ENCODE measurements around the gene ZBTB38. TPM values are rescaled to one million over a fixed set of nuclear protein-coding genes. Genes with fewer than 3 reads are reported as not detected.

The ZBTB38 gene
- total RNA-seq, 1 experiment from 2014 or later: 17.0 TPM

DNA sequence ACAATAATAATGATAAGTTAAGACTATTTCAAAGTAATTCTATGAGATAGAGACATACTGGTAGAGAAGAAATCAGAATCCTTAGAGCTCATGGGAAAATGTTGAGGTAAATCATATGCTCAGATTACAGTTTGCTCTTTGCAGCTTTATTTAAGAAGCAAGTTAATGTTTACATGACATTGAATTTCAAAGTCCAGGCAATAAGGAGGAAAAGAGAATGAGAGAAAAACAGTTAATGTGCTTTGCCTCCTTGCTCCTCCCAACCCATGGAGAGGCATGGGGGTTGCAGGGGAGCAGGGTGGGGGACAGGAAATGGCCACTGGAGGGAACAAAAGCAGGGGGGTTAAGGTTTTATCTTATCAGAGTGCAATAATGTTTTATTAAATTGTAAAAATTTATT, 42.2 kb upstream of the ZBTB38 start:
- Histone ChIP-seq H3K9ac (ENCODE audit: low read length) (no peak overlapping the region), H3K27ac (ENCODE audit: low read length) (no peak overlapping the region), H3K9me2 (replicated peaks; ENCODE audit: low read length) (no peaks in the 10 kb centered on the region), H4K20me1 (ENCODE audit: low read length) (no peaks in the 10 kb centered on the region), H3K36me3 (ENCODE audit: low read depth, low read length) (no peaks in the 10 kb centered on the region), H3K4me1 (ENCODE audit: insufficient read depth, low read length) (peaks cover 4% of the 10 kb centered on the region; the same call in 1 of the 2 replicates), H3K9me3 (ENCODE audit: low read length) (no peaks in the 10 kb centered on the region), H2AFZ (ENCODE audit: low read length) (no peak overlapping the region), H3K79me2 (ENCODE audit: low read length) (no peaks in the 10 kb centered on the region), H3K4me3 (ENCODE audit: low read length) (no peak overlapping the region), H3K27me3 (ENCODE audit: low read length) (no peaks in the 10 kb centered on the region), H3K4me2 (ENCODE audit: low read length) (no peak overlapping the region), H3F3A (ENCODE audit: low read length, unreplicated experiment) (no peaks in the 10 kb centered on the region)
- TF ChIP-seq EZH2phosphoT487 (IDR thresholded peaks at IDR 0.05; ENCODE audit: borderline replicate concordance, low read length) (no peak), CTCF (conservative IDR thresholded peaks at IDR 0.05; ENCODE audit: low read depth, low read length) (no peak), EZH2 (IDR thresholded peaks at IDR 0.05; ENCODE audit: low read length, unreplicated experiment) (no peak)
- no TSS peak for BruUV-seq (replicated peaks)
- ChIA-PET POLR2A (ENCODE audit: unreplicated experiment) (interaction anchor here (0.5 kb wide), 1 partner anchor 233 kb away, joined by 4 read pairs; no protein-coding TSS in a partner anchor), CTCF (no interaction called here)
- DNase-seq (no peak), ATAC-seq (no peak)
- intact Hi-C loops (cut with micrococcal nuclease): no loop called here

GRCh38 chr3:141326626-141327025, 41.7 kb upstream of the ZBTB38 start:
- H3K36me3 ChIP-seq (ENCODE audit: low read depth, low read length): no peaks in the 10 kb centered on the region
- ChIA-PET POLR2A (ENCODE audit: unreplicated experiment) (no interaction called here), CTCF (no interaction called here)
- DNase-seq (no peak), ATAC-seq (no peak)
- no peak overlapping the region for H3K27ac ChIP-seq (ENCODE audit: low read length)
- intact Hi-C loops (cut with micrococcal nuclease): no loop called here
- H4K20me1 ChIP-seq (ENCODE audit: low read length): no peaks in the 10 kb centered on the region
- no peaks in the 10 kb centered on the region for H3K79me2 ChIP-seq (ENCODE audit: low read length)
- no peaks in the 10 kb centered on the region for H3K9me3 ChIP-seq (ENCODE audit: low read length)
- H3K9me2 ChIP-seq (replicated peaks; ENCODE audit: low read length): no peaks in the 10 kb centered on the region
- peaks cover 6% of the 10 kb centered on the region; the same call in 1 of the 2 replicates for H3K4me1 ChIP-seq (ENCODE audit: insufficient read depth, low read length)
- H3K27me3 ChIP-seq (ENCODE audit: low read length): no peaks in the 10 kb centered on the region
- H3F3A ChIP-seq (ENCODE audit: low read length, unreplicated experiment): no peaks in the 10 kb centered on the region
- H3K9ac ChIP-seq (ENCODE audit: low read length): no peak overlapping the region
- H2AFZ ChIP-seq (ENCODE audit: low read length): no peak overlapping the region
- no TSS peak for BruUV-seq (replicated peaks)
- H3K4me3 ChIP-seq (ENCODE audit: low read length): no peak overlapping the region
- no peak overlapping the region for H3K4me2 ChIP-seq (ENCODE audit: low read length)
- no peak for TF ChIP-seq EZH2phosphoT487 (IDR thresholded peaks at IDR 0.05; ENCODE audit: borderline replicate concordance, low read length)
- no peak for TF ChIP-seq EZH2 (IDR thresholded peaks at IDR 0.05; ENCODE audit: low read length, unreplicated experiment)
- TF ChIP-seq CTCF (conservative IDR thresholded peaks at IDR 0.05; ENCODE audit: low read depth, low read length): no peak

DNA sequence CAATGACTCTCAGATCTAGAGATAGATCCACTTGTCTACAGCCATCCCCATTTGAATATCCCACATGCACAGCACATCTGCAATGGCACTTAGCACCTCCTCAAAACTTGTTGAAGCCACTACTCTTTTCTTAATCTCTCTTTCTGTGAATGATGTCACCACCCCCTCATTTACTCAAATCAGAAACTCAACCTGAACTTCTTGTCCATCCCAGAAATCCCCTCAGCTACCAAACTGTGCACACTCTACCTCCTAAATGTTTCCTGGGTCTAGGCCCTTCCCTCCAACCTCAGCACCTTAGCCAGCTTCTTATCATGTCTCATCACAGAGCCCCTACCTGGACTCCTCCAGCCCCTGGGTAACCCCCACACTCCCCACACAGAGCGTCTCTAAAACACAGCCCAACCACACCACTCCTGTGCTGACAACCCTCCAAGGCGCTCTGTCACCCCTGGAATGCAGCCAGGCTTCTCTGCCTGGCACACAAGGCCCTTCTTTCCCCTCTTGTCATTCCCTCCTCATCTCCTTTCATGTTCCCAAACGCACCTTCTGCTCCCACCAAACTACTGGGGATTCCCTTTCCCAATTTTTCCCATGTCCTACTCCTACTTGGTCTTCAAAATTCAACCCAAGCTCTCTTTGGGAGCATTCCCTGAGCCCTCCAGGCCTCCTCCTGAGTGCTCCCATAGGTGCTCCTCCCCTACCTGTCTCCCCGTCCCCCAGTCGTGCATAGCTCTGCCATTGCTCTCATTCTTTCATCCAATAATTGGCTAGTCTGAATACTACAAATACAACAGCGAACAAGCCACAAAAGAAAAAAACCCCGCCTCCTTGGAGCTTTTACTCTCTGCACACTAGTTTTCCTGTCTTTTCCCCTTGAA, 39.8 kb upstream of the ZBTB38 start:
- H3K4me2 ChIP-seq (ENCODE audit: low read length): no peak overlapping the region
- no peak for ATAC-seq
- no TSS peak for BruUV-seq (replicated peaks)
- intact Hi-C loops (cut with micrococcal nuclease): no loop called here
- no peaks in the 10 kb centered on the region for H3K36me3 ChIP-seq (ENCODE audit: low read depth, low read length)
- H3K79me2 ChIP-seq (ENCODE audit: low read length): no peaks in the 10 kb centered on the region
- H4K20me1 ChIP-seq (ENCODE audit: low read length): no peaks in the 10 kb centered on the region
- no peak overlapping the region for H3K27ac ChIP-seq (ENCODE audit: low read length)
- ChIA-PET CTCF (no interaction called here), POLR2A (ENCODE audit: unreplicated experiment) (no interaction called here)
- H3K9me3 ChIP-seq (ENCODE audit: low read length): no peaks in the 10 kb centered on the region
- no peak overlapping the region for H3K4me3 ChIP-seq (ENCODE audit: low read length)
- H3K27me3 ChIP-seq (ENCODE audit: low read length): no peaks in the 10 kb centered on the region
- TF ChIP-seq EZH2phosphoT487 (IDR thresholded peaks at IDR 0.05; ENCODE audit: borderline replicate concordance, low read length) (no peak), EZH2 (IDR thresholded peaks at IDR 0.05; ENCODE audit: low read length, unreplicated experiment) (no peak), CTCF (conservative IDR thresholded peaks at IDR 0.05; ENCODE audit: low read depth, low read length) (no peak)
- no peak overlapping the region for H3K9ac ChIP-seq (ENCODE audit: low read length)
- H3K4me1 ChIP-seq (ENCODE audit: insufficient read depth, low read length): peaks cover 15% of the 10 kb centered on the region
- no peaks in the 10 kb centered on the region for H3K9me2 ChIP-seq (replicated peaks; ENCODE audit: low read length)
- no peaks in the 10 kb centered on the region for H3F3A ChIP-seq (ENCODE audit: low read length, unreplicated experiment)
- no peak for DNase-seq
- no peak overlapping the region for H2AFZ ChIP-seq (ENCODE audit: low read length)
